ENCODE data around the gene BEST1.

The BEST1 gene

GRCh38 chr11:61950035-61950547 lies at the start of gene BEST1:
Gene BEST1, plus strand, starts transcription at chr11:61950351. Its CDS starts 1,456 bp downstream, at chr11:61951807.
- DNase-seq (ENCODE audit: low read depth in 1 of 2, low spot score in 1 of 2), result no peak

- no peak for DNase-seq (ENCODE audit: low read depth in 1 of 2, low spot score in 1 of 2)
Observed at GRCh38 chr11:61901397-61901796, 48.8 kb upstream of the BEST1 start.

- DNase-seq (ENCODE audit: low read depth in 1 of 2, low spot score in 1 of 2), result no peak
Observed at GRCh38 chr11:61902313-61902712, 47.8 kb upstream of the BEST1 start.

GRCh38 chr11:61903845-61904244 lies 46.3 kb upstream of the BEST1 start:
- DNase-seq (ENCODE audit: low read depth in 1 of 2, low spot score in 1 of 2), result no peak

- DNase-seq (ENCODE audit: low read depth in 1 of 2, low spot score in 1 of 2), result no peak
Observed at GRCh38 chr11:61904539-61905048, 45.6 kb upstream of the BEST1 start.

GRCh38 chr11:61905067-61905696 lies 45.0 kb upstream of the BEST1 start:
- no peak for DNase-seq (ENCODE audit: low read depth in 1 of 2, low spot score in 1 of 2)

- no peak for DNase-seq (ENCODE audit: low read depth in 1 of 2, low spot score in 1 of 2)
Observed at GRCh38 chr11:61905801-61906521, 44.2 kb upstream of the BEST1 start.

- no peak for DNase-seq (ENCODE audit: low read depth in 1 of 2, low spot score in 1 of 2)
Observed at GRCh38 chr11:61906522-61906909, 43.6 kb upstream of the BEST1 start.

GRCh38 chr11:61907282-61907681 lies 42.9 kb upstream of the BEST1 start:
- DNase-seq (ENCODE audit: low read depth in 1 of 2, low spot score in 1 of 2), result no peak

- no peak for DNase-seq (ENCODE audit: low read depth in 1 of 2, low spot score in 1 of 2)
Observed at GRCh38 chr11:61907871-61908729, 42.1 kb upstream of the BEST1 start.

- DNase-seq (ENCODE audit: low read depth in 1 of 2, low spot score in 1 of 2), result no peak
Observed at GRCh38 chr11:61908730-61909316, 41.3 kb upstream of the BEST1 start.

- no peak for DNase-seq (ENCODE audit: low read depth in 1 of 2, low spot score in 1 of 2)
Observed at GRCh38 chr11:61910187-61911127, 39.7 kb upstream of the BEST1 start.

- no peak for DNase-seq (ENCODE audit: low read depth in 1 of 2, low spot score in 1 of 2)
Observed at GRCh38 chr11:61911128-61911700, 38.9 kb upstream of the BEST1 start.

- DNase-seq (ENCODE audit: low read depth in 1 of 2, low spot score in 1 of 2), result no peak
Observed at GRCh38 chr11:61911701-61912529, 38.2 kb upstream of the BEST1 start.

GRCh38 chr11:61912530-61912898 lies 37.6 kb upstream of the BEST1 start:
- no peak for DNase-seq (ENCODE audit: low read depth in 1 of 2, low spot score in 1 of 2)

GRCh38 chr11:61912991-61913698 lies 37.0 kb upstream of the BEST1 start:
- DNase-seq (ENCODE audit: low read depth in 1 of 2, low spot score in 1 of 2), result no peak

GRCh38 chr11:61913699-61914395 lies 36.3 kb upstream of the BEST1 start:
- no peak for DNase-seq (ENCODE audit: low read depth in 1 of 2, low spot score in 1 of 2)
